K562 (cell line): ENCODE results near the gene MAZ. TPM values are rescaled to one million over a fixed set of nuclear protein-coding genes. Genes with fewer than 3 reads are reported as not detected.

ENCODE experiments used
- NFIC ChIP-seq: fragments of 450-650 bp; IDR thresholded peaks from 2 replicates; pipeline ENCODE4 v1.6.1; 2017; ENCODE audit warnings: mild to moderate bottlenecking, inconsistent platforms
- POLR2A ChIP-seq: fragments of 450-650 bp; conservative IDR thresholded peaks from 2 replicates; pipeline ENCODE4 v1.6.1; 2016
- ZNF174 ChIP-seq: fragments of 250-450 bp; sonication (Bioruptor Pico); IDR thresholded peaks from 2 replicates; pipeline ENCODE4 v1.4.0; 2020; ENCODE audit warnings: mild to moderate bottlenecking
- ZNF263 ChIP-seq: sonication (generic); formaldehyde crosslinking; IDR thresholded peaks from 2 replicates; pipeline ENCODE4 v1.8.0; 2022; ENCODE audit warnings: mild to moderate bottlenecking, missing genetic modification reagents, borderline replicate concordance
- polyA plus RNA-seq, 8 experiments: library from polyadenylated mRNA; depleted of rRNA in 4 of 8; stranded (reverse) in 5 of 8; unstranded in 3 of 8; fragments of >200 nt; fragmentation: Nextera tagmentation in 2 of 8; fragmentation: Illumina TruSeq in 1 of 8; extraction: Ambion mirVana in 2 of 8; extraction: Trizol in 1 of 8; gene quantifications; 2 replicates each; pipeline versions ENCODE4 v1.2.1 to v1.2.3, GENCODE V29; 2011 to 2014; ENCODE audit warnings: inconsistent platforms in 1 of 8, missing spikeins in 1 of 8
- total RNA-seq, 7 experiments: library from RNA; depleted of rRNA in 6 of 7; stranded (reverse); fragments of >200 nt in 6 of 7; fragmentation: Illumina TruSeq in 2 of 7; extraction: Trizol in 2 of 7; gene quantifications; 2 replicates each; pipeline versions ENCODE4 v1.2.1 to v1.2.3, GENCODE V29; 2011 to 2021; ENCODE audit warnings: low replicate concordance in 1 of 7
- TF ChIP-seq, protein P1 (sequence below), 2 experiments: fragments of 450-650 bp in 1 of 2; sonication (generic) in 1 of 2; formaldehyde crosslinking in 1 of 2; IDR thresholded peaks; 2 replicates each; pipeline versions ENCODE4 v1.7.1 to v1.9.0; 2016 to 2022; ENCODE audit warnings: inconsistent platforms in 1 of 2, mild to moderate bottlenecking in 1 of 2, missing genetic modification reagents in 1 of 2
- TF ChIP-seq, protein P2 (sequence below): fragments of 250-450 bp; sonication (Bioruptor Pico); IDR thresholded peaks from 2 replicates; pipeline ENCODE4 v1.4.0; 2020
- TF ChIP-seq, protein P3 (sequence below), 3 experiments: fragments of 200-800 bp in 1 of 3; fragments of 250-450 bp in 1 of 3; fragments of 450-650 bp in 1 of 3; sonication (Bioruptor Pico) in 1 of 3; sonication (Bioruptor generic) in 1 of 3; formaldehyde crosslinking in 1 of 3; IDR thresholded peaks; 2 replicates each; pipeline versions ENCODE4 v1.6.1 to v1.8.0; 2016 to 2022; ENCODE audit warnings: mild to moderate bottlenecking in 2 of 3, missing genetic modification characterization in 2 of 3, missing compliant biosample characterization in 1 of 3, moderate library complexity in 1 of 3

Gene MAZ
- total and polyA plus RNA-seq, 9 of the 15 experiments (the other 6 are each of a cell fraction or from before 2014, with no cell fraction given): 45.4 to 532 (median 250) TPM

DNA sequence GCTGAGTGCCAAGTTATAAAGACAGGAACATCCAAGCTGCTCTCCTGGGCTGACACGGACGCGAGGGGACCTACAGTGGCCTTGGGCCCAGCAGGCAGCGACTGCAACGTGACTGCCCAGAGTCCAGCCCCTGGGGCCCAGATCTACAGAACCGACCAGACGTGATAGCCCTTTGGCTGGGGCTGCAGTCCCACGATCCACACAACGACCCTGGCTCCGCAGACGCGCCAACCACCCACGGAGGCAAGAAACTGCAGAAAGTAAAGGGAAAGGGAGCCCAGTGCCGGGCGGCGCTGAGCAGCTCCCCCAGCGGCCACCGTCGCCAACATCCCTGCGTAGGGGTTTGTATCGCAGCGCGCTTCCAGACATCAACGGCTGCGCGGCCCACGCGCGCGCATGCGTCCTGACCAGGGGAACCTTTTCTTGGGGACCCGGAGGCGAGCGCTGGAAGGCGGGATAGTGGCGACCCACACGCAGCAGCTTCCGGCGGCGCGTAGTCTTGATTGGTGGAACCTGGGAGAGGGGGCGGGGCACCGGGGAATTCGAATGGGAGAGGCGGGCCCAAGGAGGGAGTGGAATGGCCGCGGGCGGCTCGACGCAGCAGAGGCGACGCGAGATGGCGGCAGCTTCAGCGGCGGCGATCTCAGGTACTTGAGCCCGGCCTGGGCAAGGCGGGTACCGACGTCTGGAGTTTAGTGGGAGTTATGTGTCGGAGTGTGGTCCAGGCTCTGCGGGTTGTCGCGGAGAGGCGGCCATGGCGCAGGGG, 16.0 kb upstream of the MAZ start, which contains the start of gene KIF22 (continued):
- TF ChIP-seq, protein P1, sequence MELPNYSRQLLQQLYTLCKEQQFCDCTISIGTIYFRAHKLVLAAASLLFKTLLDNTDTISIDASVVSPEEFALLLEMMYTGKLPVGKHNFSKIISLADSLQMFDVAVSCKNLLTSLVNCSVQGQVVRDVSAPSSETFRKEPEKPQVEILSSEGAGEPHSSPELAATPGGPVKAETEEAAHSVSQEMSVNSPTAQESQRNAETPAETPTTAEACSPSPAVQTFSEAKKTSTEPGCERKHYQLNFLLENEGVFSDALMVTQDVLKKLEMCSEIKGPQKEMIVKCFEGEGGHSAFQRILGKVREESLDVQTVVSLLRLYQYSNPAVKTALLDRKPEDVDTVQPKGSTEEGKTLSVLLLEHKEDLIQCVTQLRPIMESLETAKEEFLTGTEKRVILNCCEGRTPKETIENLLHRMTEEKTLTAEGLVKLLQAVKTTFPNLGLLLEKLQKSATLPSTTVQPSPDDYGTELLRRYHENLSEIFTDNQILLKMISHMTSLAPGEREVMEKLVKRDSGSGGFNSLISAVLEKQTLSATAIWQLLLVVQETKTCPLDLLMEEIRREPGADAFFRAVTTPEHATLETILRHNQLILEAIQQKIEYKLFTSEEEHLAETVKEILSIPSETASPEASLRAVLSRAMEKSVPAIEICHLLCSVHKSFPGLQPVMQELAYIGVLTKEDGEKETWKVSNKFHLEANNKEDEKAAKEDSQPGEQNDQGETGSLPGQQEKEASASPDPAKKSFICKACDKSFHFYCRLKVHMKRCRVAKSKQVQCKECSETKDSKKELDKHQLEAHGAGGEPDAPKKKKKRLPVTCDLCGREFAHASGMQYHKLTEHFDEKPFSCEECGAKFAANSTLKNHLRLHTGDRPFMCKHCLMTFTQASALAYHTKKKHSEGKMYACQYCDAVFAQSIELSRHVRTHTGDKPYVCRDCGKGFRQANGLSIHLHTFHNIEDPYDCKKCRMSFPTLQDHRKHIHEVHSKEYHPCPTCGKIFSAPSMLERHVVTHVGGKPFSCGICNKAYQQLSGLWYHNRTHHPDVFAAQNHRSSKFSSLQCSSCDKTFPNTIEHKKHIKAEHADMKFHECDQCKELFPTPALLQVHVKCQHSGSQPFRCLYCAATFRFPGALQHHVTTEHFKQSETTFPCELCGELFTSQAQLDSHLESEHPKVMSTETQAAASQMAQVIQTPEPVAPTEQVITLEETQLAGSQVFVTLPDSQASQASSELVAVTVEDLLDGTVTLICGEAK (IDR thresholded peaks at IDR 0.05): peak; percentile 99
- TF ChIP-seq, protein P1 (CRISPR knock-in tag; IDR thresholded peaks at IDR 0.05): no peak
- peak; percentile 41; the same call in 1 of the 2 replicates for TF ChIP-seq NFIC
- TF ChIP-seq POLR2A: peak; percentile 94
- 0 out of 2 replicates have a peak, but pooled peaks have one; percentile 58 for TF ChIP-seq ZNF174
- TF ChIP-seq, protein P2, sequence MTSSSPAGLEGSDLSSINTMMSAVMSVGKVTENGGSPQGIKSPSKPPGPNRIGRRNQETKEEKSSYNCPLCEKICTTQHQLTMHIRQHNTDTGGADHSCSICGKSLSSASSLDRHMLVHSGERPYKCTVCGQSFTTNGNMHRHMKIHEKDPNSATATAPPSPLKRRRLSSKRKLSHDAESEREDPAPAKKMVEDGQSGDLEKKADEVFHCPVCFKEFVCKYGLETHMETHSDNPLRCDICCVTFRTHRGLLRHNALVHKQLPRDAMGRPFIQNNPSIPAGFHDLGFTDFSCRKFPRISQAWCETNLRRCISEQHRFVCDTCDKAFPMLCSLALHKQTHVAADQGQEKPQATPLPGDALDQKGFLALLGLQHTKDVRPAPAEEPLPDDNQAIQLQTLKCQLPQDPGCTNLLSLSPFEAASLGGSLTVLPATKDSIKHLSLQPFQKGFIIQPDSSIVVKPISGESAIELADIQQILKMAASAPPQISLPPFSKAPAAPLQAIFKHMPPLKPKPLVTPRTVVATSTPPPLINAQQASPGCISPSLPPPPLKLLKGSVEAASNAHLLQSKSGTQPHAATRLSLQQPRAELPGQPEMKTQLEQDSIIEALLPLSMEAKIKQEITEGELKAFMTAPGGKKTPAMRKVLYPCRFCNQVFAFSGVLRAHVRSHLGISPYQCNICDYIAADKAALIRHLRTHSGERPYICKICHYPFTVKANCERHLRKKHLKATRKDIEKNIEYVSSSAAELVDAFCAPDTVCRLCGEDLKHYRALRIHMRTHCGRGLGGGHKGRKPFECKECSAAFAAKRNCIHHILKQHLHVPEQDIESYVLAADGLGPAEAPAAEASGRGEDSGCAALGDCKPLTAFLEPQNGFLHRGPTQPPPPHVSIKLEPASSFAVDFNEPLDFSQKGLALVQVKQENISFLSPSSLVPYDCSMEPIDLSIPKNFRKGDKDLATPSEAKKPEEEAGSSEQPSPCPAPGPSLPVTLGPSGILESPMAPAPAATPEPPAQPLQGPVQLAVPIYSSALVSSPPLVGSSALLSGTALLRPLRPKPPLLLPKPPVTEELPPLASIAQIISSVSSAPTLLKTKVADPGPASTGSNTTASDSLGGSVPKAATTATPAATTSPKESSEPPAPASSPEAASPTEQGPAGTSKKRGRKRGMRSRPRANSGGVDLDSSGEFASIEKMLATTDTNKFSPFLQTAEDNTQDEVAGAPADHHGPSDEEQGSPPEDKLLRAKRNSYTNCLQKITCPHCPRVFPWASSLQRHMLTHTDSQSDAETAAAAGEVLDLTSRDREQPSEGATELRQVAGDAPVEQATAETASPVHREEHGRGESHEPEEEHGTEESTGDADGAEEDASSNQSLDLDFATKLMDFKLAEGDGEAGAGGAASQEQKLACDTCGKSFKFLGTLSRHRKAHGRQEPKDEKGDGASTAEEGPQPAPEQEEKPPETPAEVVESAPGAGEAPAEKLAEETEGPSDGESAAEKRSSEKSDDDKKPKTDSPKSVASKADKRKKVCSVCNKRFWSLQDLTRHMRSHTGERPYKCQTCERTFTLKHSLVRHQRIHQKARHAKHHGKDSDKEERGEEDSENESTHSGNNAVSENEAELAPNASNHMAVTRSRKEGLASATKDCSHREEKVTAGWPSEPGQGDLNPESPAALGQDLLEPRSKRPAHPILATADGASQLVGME (CRISPR knock-in tag): peak; percentile 84; the same call in 1 of the 2 replicates
- TF ChIP-seq, protein P3, sequence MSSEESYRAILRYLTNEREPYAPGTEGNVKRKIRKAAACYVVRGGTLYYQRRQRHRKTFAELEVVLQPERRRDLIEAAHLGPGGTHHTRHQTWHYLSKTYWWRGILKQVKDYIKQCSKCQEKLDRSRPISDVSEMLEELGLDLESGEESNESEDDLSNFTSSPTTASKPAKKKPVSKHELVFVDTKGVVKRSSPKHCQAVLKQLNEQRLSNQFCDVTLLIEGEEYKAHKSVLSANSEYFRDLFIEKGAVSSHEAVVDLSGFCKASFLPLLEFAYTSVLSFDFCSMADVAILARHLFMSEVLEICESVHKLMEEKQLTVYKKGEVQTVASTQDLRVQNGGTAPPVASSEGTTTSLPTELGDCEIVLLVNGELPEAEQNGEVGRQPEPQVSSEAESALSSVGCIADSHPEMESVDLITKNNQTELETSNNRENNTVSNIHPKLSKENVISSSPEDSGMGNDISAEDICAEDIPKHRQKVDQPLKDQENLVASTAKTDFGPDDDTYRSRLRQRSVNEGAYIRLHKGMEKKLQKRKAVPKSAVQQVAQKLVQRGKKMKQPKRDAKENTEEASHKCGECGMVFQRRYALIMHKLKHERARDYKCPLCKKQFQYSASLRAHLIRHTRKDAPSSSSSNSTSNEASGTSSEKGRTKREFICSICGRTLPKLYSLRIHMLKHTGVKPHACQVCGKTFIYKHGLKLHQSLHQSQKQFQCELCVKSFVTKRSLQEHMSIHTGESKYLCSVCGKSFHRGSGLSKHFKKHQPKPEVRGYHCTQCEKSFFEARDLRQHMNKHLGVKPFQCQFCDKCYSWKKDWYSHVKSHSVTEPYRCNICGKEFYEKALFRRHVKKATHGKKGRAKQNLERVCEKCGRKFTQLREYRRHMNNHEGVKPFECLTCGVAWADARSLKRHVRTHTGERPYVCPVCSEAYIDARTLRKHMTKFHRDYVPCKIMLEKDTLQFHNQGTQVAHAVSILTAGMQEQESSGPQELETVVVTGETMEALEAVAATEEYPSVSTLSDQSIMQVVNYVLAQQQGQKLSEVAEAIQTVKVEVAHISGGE (CRISPR knock-in tag; IDR thresholded peaks at IDR 0.05): peak; percentile 94 to 99 (median 98)
- no peak for TF ChIP-seq ZNF263
